Ovary (tissue), 9 donors: ENCODE data around the gene GNG11. TPM values are rescaled to one million over a fixed set of nuclear protein-coding genes. Genes with fewer than 3 reads are reported as not detected.

ENCODE experiments used
- DNase-seq, 5 donors: peaks; one replicate each; pipeline ENCODE4 v3.0.0-alpha.2; 2019 to 2020
- H3K27ac ChIP-seq, 2 donors: fragments of 200-600 bp; one replicate each; pipeline versions ENCODE4 v1.5.1 to v1.8.0; 2019 to 2022
- H3K27me3 ChIP-seq: fragments of 200-600 bp; one replicate; pipeline ENCODE4 v1.8.0; 2022
- H3K36me3 ChIP-seq: fragments of 200-600 bp; sonication (generic); one replicate; pipeline ENCODE4 v1.5.1; 2019
- H3K4me1 ChIP-seq: one replicate; pipeline ENCODE4 v1.8.1; 2013; ENCODE audit warnings: mild to moderate bottlenecking, moderate library complexity; ENCODE audit not compliant: insufficient read depth
- H3K4me3 ChIP-seq: fragments of 200-600 bp; sonication (generic); one replicate; pipeline ENCODE4 v1.5.1; 2017
- H3K9me3 ChIP-seq, 2 donors: fragments of 200-600 bp in 1 of 2; sonication (generic) in 1 of 2; one replicate each; pipeline versions ENCODE4 v1.5.1 to v1.8.1; 2013 to 2019; ENCODE audit warnings: mild to moderate bottlenecking in 1 of 2, moderate library complexity in 1 of 2
- CTCF ChIP-seq, 3 donors: fragments of 450-650 bp in 2 of 3; fragments of 200-600 bp in 1 of 3; IDR thresholded peaks; one replicate each; pipeline versions ENCODE4 v1.5.1 to v1.8.0; 2016 to 2022; ENCODE audit warnings: antibody characterized with exemption in 3 of 3, mild to moderate bottlenecking in 1 of 3
- EP300 ChIP-seq: sonication (generic); formaldehyde crosslinking; IDR thresholded peaks from one replicate; pipeline ENCODE4 v1.6.1; 2017; ENCODE audit warnings: antibody characterized with exemption
- POLR2A ChIP-seq: fragments of 450-650 bp; IDR thresholded peaks from one replicate; pipeline ENCODE4 v1.6.1; 2017; ENCODE audit warnings: antibody characterized with exemption, mild to moderate bottlenecking, moderate library complexity
- WGBS, 3 donors: extraction: QIAGEN DNeasy Blood & Tissue Kit in 1 of 3; methylation state at CpG; one replicate each; pipeline versions ENCODE4 v1.1.5 to v1.1.7; 2013 to 2017; 5-methylcytosine and 5-hydroxymethylcytosine counted together
- intact Hi-C, 4 donors: fragments of 100-400 bp; cut with DNase I; formaldehyde crosslinking; loops; one replicate each; pipeline versions ENCODE4 v1.11.0 to v1.15.1; 2022 to 2023
- polyA plus RNA-seq, 2 donors: library from polyadenylated mRNA; stranded (reverse); fragments of 200-250 nt in 1 of 2; fragments of 350-450 nt in 1 of 2; fragmentation: Illumina TruSeq in 1 of 2; extraction: RNeasy Lipid Tissue Mini Kit (QIAGEN cat#74804) in 1 of 2; gene quantifications; one replicate each; pipeline ENCODE4 v1.2.3, GENCODE V29; 2013 to 2014
- total RNA-seq, 7 donors: library from RNA; depleted of rRNA in 2 of 7; stranded (reverse); fragments of >200 nt in 2 of 7; fragmentation: NEBNext Ultra II Directional in 3 of 7; extraction: Animal tissue kit (Norgen Biotek cat#: 25700) in 3 of 7; gene quantifications; one replicate each; pipeline versions ENCODE4 v1.1.0 to v1.2.4, GENCODE V29; 2016 to 2023
- donor health status: DM: no; HTN: no; CAD: no; lungs with moderate emphysema.
- donor health status: DM: no; HTN: no; CAD: no.
- donor health status: Bipolar disorder and iron deficiency.
- donor health status: DM: yes; HTN: yes; CAD: no.
- donor health status: DM: no; HTN: no; CAD: no.
- donor health status: DM: yes; HTN: yes; CAD: no.

Gene GNG11
- total and polyA plus RNA-seq, 9 donors = 34.8 to 81.0 (median 46.4) TPM

GRCh38 chr7:93931655-93932054, 10.1 kb downstream of the GNG11 start:
- 62 to 79% (median 76%) methylated on average over 3 of the region's 3 CpGs for WGBS, 3 donors
- H3K4me3 ChIP-seq = no peak overlapping the region
- TF ChIP-seq POLR2A (no peak), EP300 (no peak), CTCF (IDR thresholded peaks at IDR 0.05) (no peak)
- DNase-seq = no peak
- no peaks in the 10 kb centered on the region for H3K36me3 ChIP-seq
- no peaks in the 10 kb centered on the region for H3K27me3 ChIP-seq
- no peaks in the 10 kb centered on the region for H3K9me3 ChIP-seq
- intact Hi-C loops = no loop called here
- H3K4me1 ChIP-seq = peaks cover 2% of the 10 kb centered on the region
- no peak overlapping the region for H3K27ac ChIP-seq

GRCh38 chr7:93933156-93933555, 11.6 kb downstream of the GNG11 start:
- no peaks in the 10 kb centered on the region for H3K9me3 ChIP-seq
- no peak for DNase-seq
- H3K36me3 ChIP-seq = no peaks in the 10 kb centered on the region
- no peak overlapping the region for H3K4me3 ChIP-seq
- WGBS, 3 donors = 95 to 99% (median 98%) methylated on average over 3 of the region's 3 CpGs
- H3K27me3 ChIP-seq = no peaks in the 10 kb centered on the region
- intact Hi-C loops = no loop called here
- TF ChIP-seq CTCF (IDR thresholded peaks at IDR 0.05) (no peak), POLR2A (no peak), EP300 (no peak)
- H3K27ac ChIP-seq = no peak overlapping the region
- H3K4me1 ChIP-seq = no peaks in the 10 kb centered on the region

- Histone ChIP-seq H3K9me3 (no peaks in the 10 kb centered on the region), H3K4me3 (no peak overlapping the region), H3K27ac (no peak overlapping the region), H3K27me3 (no peaks in the 10 kb centered on the region), H3K4me1 (no peaks in the 10 kb centered on the region), H3K36me3 (no peaks in the 10 kb centered on the region)
- TF ChIP-seq POLR2A = no peak
- TF ChIP-seq CTCF (IDR thresholded peaks at IDR 0.05) = no peak
- intact Hi-C loops = no loop called here
- WGBS, 3 donors = 61 to 72% (median 67%) methylated on average over 2 of the region's 2 CpGs
- DNase-seq = peak in 1 of 5 donors; percentile 60
Measured at GRCh38 chr7:93935102-93935501, 13.6 kb downstream of the GNG11 start.

- Histone ChIP-seq H3K27me3 (no peaks in the 10 kb centered on the region), H3K4me1 (no peaks in the 10 kb centered on the region), H3K4me3 (no peak overlapping the region), H3K36me3 (no peaks in the 10 kb centered on the region), H3K27ac (no peak overlapping the region), H3K9me3 (no peaks in the 10 kb centered on the region)
- intact Hi-C loops = no loop called here
- no peak for DNase-seq
- TF ChIP-seq POLR2A = no peak
- no peak for TF ChIP-seq CTCF (IDR thresholded peaks at IDR 0.05)
- TF ChIP-seq EP300 = no peak
- 76 to 90% (median 77%) methylated on average over 1 of the region's 1 CpG for WGBS, 3 donors
Measured at GRCh38 chr7:93937818-93938217, 16.3 kb downstream of the GNG11 start.

- no peak for DNase-seq
- Histone ChIP-seq H3K4me3 (no peak overlapping the region), H3K27me3 (no peaks in the 10 kb centered on the region), H3K9me3 (no peaks in the 10 kb centered on the region), H3K36me3 (no peaks in the 10 kb centered on the region), H3K4me1 (no peaks in the 10 kb centered on the region), H3K27ac (no peak overlapping the region)
- intact Hi-C loops = no loop called here
- TF ChIP-seq POLR2A (no peak), EP300 (no peak), CTCF (IDR thresholded peaks at IDR 0.05) (no peak)
Measured at GRCh38 chr7:93938293-93938692, 16.8 kb downstream of the GNG11 start.
